ENCODE data around the gene RPH3AL.

- TF ChIP-seq CTCF (IDR thresholded peaks at IDR 0.05): no peak
- no peak for TF ChIP-seq POLR2A (IDR thresholded peaks at IDR 0.05)
Measured at GRCh38 chr17:258906-259305, 93.7 kb downstream of the RPH3AL start.

Data from prostate gland (tissue), 2 donors.